HG03060 (cell line): ENCODE measurements around the gene THAP11.

ENCODE experiments used
- ATAC-seq: cut with Tn5 transposase; IDR thresholded peaks from one replicate; pipeline ENCODE4 v1.9.1; 2021; ENCODE audit warnings: low read depth, moderate number of reproducible peaks; ENCODE audit not compliant: unreplicated experiment

Gene THAP11

GRCh38 chr16:67881621-67882161 lies 39.6 kb downstream of the THAP11 start:
- no peak for ATAC-seq

- ATAC-seq, result no peak
These were observed 40.4 kb downstream of the THAP11 start for GRCh38 chr16:67882374-67883145.

- ATAC-seq, result no peak
These were observed 41.2 kb downstream of the THAP11 start for GRCh38 chr16:67883146-67883871.

GRCh38 chr16:67883872-67884261 lies 41.7 kb downstream of the THAP11 start:
- no peak for ATAC-seq

- no peak for ATAC-seq
These were observed 42.6 kb downstream of the THAP11 start, which contains the start of gene NRN1L for GRCh38 chr16:67884684-67885083. Gene NRN1L (plus strand): TSS chr16:67884885. CDS start chr16:67884904, 19 bp downstream.

- ATAC-seq, result no peak
These were observed 43.4 kb downstream of the THAP11 start for GRCh38 chr16:67885545-67885944.

GRCh38 chr16:67885976-67886375 lies 43.9 kb downstream of the THAP11 start:
- ATAC-seq, result no peak

GRCh38 chr16:67886387-67886786 lies 44.3 kb downstream of the THAP11 start:
- ATAC-seq, result no peak

GRCh38 chr16:67888331-67888730 lies 46.2 kb downstream of the THAP11 start:
- no peak for ATAC-seq

- no peak for ATAC-seq
These were observed 50.3 kb downstream of the THAP11 start for GRCh38 chr16:67892375-67892774.

GRCh38 chr16:67892899-67893742 lies 51.0 kb downstream of the THAP11 start, which contains the start of gene PSKH1:
Gene PSKH1 (plus strand): TSS chr16:67893254. CDS start chr16:67908750, 15,496 bp downstream.
- peak; percentile 50 for ATAC-seq
